Keratinocyte (primary cell): ENCODE measurements around the gene CLCN3. TPM values are rescaled to one million over a fixed set of nuclear protein-coding genes. Genes with fewer than 3 reads are reported as not detected.

Experiments
- DNase-seq: peaks from one replicate; pipeline ENCODE4 v3.0.0-alpha.2; 2011; ENCODE audit warnings: low read depth, missing footprints, low spot score
- FAIRE-seq: peaks from 2 replicates; lab custom pipeline; 2011; peaks lifted over from hg19 to GRCh38; lab: Jason Lieb, UNC
- H2AFZ ChIP-seq: 2 replicates; pipeline ENCODE4 v1.6.0; 2012; ENCODE audit warnings: low read length, control low read depth, inconsistent platforms; ENCODE audit not compliant: control insufficient read depth
- H3K27ac ChIP-seq: 2 replicates; pipeline ENCODE4 v1.5.1; 2011; ENCODE audit warnings: low read length; ENCODE audit not compliant: control insufficient read depth, insufficient read depth
- H3K27me3 ChIP-seq: 3 replicates; pipeline ENCODE4 v1.6.0; 2011; ENCODE audit warnings: low read length; ENCODE audit not compliant: control insufficient read depth, insufficient read depth; ENCODE audit errors: extremely low read depth
- H3K36me3 ChIP-seq, 2 experiments: 2 replicates in 1 of 2; 3 replicates in 1 of 2; pipeline ENCODE4 v1.5.1; 2011; ENCODE audit warnings: low read length in 2 of 2, mild to moderate bottlenecking in 1 of 2; ENCODE audit not compliant: control insufficient read depth in 2 of 2, insufficient read depth in 2 of 2; ENCODE audit errors: extremely low read depth in 1 of 2
- H3K4me1 ChIP-seq: 3 replicates; pipeline ENCODE4 v1.5.1; 2011; ENCODE audit warnings: low read length; ENCODE audit not compliant: control insufficient read depth, insufficient read depth; ENCODE audit errors: extremely low read depth
- H3K4me2 ChIP-seq: 3 replicates; pipeline ENCODE4 v1.6.0; 2011; ENCODE audit warnings: low read depth, low read length; ENCODE audit not compliant: control insufficient read depth, insufficient read depth; ENCODE audit errors: extremely low read depth
- H3K4me3 ChIP-seq, 3 experiments: fragments of 200-600 bp in 1 of 3; sonication (generic) in 1 of 3; 2 replicates in 2 of 3; 3 replicates in 1 of 3; pipeline ENCODE4 v1.5.1; 2011 to 2016; ENCODE audit warnings: low read length in 3 of 3, mild to moderate bottlenecking in 3 of 3, control low read depth in 2 of 3, inconsistent platforms in 1 of 3, low read depth in 1 of 3, mixed read lengths in 1 of 3, mixed run types in 1 of 3, moderate library complexity in 1 of 3; ENCODE audit not compliant: control insufficient read depth in 2 of 3, insufficient read depth in 2 of 3; ENCODE audit errors: extremely low read depth in 1 of 3
- H3K79me2 ChIP-seq: 2 replicates; pipeline ENCODE4 v1.6.0; 2012; ENCODE audit warnings: low read length; ENCODE audit not compliant: control insufficient read depth, insufficient read depth
- H3K9ac ChIP-seq: 3 replicates; pipeline ENCODE4 v1.6.0; 2011; ENCODE audit warnings: low read length; ENCODE audit not compliant: control insufficient read depth, insufficient read depth; ENCODE audit errors: extremely low read depth
- H3K9me1 ChIP-seq: 3 replicates; pipeline ENCODE4 v1.6.0; 2011; ENCODE audit warnings: low read length; ENCODE audit not compliant: control insufficient read depth, insufficient read depth; ENCODE audit errors: extremely low read depth
- H3K9me3 ChIP-seq: 2 replicates; pipeline ENCODE4 v1.5.1; 2012; ENCODE audit warnings: low read depth, low read length; ENCODE audit not compliant: control insufficient read depth
- H4K20me1 ChIP-seq: 3 replicates; pipeline ENCODE4 v1.6.0; 2011; ENCODE audit warnings: low read length; ENCODE audit not compliant: control insufficient read depth, insufficient read depth; ENCODE audit errors: extremely low read depth
- EZH2 ChIP-seq: IDR thresholded peaks from one replicate; pipeline ENCODE4 v1.6.1; 2012; ENCODE audit warnings: inconsistent platforms, mild to moderate bottlenecking, low read length, moderate library complexity
- dilution Hi-C: fragments of 300-500 bp; cut with MboI; formaldehyde crosslinking; loops from one replicate; pipeline ENCODE4 v1.7.0; 2020; ENCODE audit warnings: low sequenced_read_pairs; ENCODE audit not compliant: extremely low pct_ligation_motif_present
- polyA plus RNA-seq, 5 experiments: library from polyadenylated mRNA; depleted of rRNA in 3 of 5; stranded (reverse) in 3 of 5; stranded (forward) in 1 of 5; unstranded in 1 of 5; fragments of >200 nt; gene quantifications; 1 replicate in 1 of 5; 2 replicates in 3 of 5; 3 replicates in 1 of 5; pipeline versions ENCODE4 v1.2.1 to v1.2.3, GENCODE V29; 2011 to 2012; ENCODE audit warnings: missing spikeins in 2 of 5, low read depth in 1 of 5, low replicate concordance in 1 of 5
- TF ChIP-seq, protein P1 (sequence below), 3 experiments: IDR thresholded peaks in 1 of 3; conservative IDR thresholded peaks in 1 of 3; optimal IDR thresholded peaks in 1 of 3; 2 replicates in 2 of 3; 3 replicates in 1 of 3; pipeline versions ENCODE3 to v1.5.1; 2011; ENCODE audit warnings: low read length in 3 of 3, mild to moderate bottlenecking in 3 of 3, moderate library complexity in 2 of 3, control low read depth in 1 of 3, inconsistent platforms in 1 of 3; ENCODE audit not compliant: insufficient read depth in 2 of 3; ENCODE audit errors: extremely low read depth in 1 of 3

CLCN3 gene
- polyA plus RNA-seq, 1 donor (not counting 4 experiments of a cell fraction or from before 2014, with no cell fraction given): 34.2 TPM

DNA sequence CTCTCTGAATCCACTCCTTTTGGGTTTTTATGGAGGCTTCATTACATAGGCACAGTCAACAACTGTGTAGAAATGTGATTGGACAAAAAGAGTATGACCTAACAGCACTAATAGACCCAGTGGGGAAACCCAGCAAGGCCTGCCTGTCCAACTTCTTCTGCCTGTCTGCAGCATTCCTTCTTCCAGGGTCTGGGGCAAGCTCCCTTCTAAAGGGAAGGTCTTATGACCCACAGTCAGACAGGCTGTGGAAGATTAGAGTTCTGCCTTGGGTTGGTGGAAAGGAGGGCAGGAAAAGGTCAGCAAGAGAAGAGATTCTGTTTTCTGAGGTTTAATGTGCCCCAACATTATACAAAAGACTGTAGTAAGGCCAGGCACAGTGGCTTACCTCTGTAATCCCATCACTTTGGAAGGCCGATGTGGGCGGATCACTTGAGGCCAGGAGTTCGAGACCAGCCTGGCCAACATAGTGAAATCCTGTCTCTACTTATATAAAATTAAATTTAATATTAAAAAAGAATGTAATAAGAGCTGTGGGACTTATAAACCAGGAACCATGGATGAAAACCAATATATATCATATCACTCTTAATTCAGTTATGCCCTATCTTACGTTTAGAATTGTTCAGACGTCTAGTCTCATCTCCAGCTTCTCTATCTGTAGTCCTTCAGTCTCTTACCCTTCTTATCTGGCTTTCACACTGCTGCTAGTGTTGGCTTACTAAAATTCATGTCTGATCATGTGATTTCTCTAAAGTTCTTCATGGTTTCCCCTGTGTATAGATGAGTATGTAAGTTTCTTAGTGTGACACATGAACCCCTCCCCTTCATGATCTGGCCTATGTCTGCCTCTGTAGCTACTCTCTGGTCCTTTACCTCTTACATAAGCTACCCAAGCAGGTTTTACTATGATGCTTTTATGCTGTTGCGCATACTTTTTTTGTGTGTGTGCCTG, 6.2 kb downstream of the CLCN3 start:
- no peak overlapping the region for H3K4me3 ChIP-seq
- dilution Hi-C loops: no loop called here
- no peak overlapping the region for H3K27ac ChIP-seq
- H3K9ac ChIP-seq: no peak overlapping the region
- H3K79me2 ChIP-seq: peaks cover 78% of the 10 kb centered on the region
- TF ChIP-seq, protein P1, sequence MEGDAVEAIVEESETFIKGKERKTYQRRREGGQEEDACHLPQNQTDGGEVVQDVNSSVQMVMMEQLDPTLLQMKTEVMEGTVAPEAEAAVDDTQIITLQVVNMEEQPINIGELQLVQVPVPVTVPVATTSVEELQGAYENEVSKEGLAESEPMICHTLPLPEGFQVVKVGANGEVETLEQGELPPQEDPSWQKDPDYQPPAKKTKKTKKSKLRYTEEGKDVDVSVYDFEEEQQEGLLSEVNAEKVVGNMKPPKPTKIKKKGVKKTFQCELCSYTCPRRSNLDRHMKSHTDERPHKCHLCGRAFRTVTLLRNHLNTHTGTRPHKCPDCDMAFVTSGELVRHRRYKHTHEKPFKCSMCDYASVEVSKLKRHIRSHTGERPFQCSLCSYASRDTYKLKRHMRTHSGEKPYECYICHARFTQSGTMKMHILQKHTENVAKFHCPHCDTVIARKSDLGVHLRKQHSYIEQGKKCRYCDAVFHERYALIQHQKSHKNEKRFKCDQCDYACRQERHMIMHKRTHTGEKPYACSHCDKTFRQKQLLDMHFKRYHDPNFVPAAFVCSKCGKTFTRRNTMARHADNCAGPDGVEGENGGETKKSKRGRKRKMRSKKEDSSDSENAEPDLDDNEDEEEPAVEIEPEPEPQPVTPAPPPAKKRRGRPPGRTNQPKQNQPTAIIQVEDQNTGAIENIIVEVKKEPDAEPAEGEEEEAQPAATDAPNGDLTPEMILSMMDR (optimal IDR thresholded peaks at IDR 0.05 in 1 of 3, IDR thresholded peaks at IDR 0.05 in 1 of 3, conservative IDR thresholded peaks at IDR 0.05 in 1 of 3; ENCODE audit: extremely low read depth in 1 of 3, insufficient read depth in 2 of 3, low read length in 3 of 3): no peak
- TF ChIP-seq EZH2: no peak
- peaks cover 8% of the 10 kb centered on the region for H4K20me1 ChIP-seq
- no peak overlapping the region for H3K4me2 ChIP-seq
- H2AFZ ChIP-seq: no peak overlapping the region
- peaks cover 15% of the 10 kb centered on the region for H3K4me1 ChIP-seq
- H3K36me3 ChIP-seq: no peaks in the 10 kb centered on the region
- H3K9me3 ChIP-seq: no peaks in the 10 kb centered on the region
- no peaks in the 10 kb centered on the region for H3K9me1 ChIP-seq
- DNase-seq (no peak), FAIRE-seq (no peak)
- no peaks in the 10 kb centered on the region for H3K27me3 ChIP-seq

- TF ChIP-seq EZH2: no peak
- TF ChIP-seq, protein P1 (optimal IDR thresholded peaks at IDR 0.05 in 1 of 3, IDR thresholded peaks at IDR 0.05 in 1 of 3, conservative IDR thresholded peaks at IDR 0.05 in 1 of 3; ENCODE audit: extremely low read depth in 1 of 3, insufficient read depth in 2 of 3, low read length in 3 of 3): no peak
Measured at GRCh38 chr4:169627307-169627706, 6.9 kb downstream of the CLCN3 start.

More at GRCh38 chr4:169627307-169627706, 6.9 kb downstream of the CLCN3 start:
- Histone ChIP-seq H3K27ac (no peak overlapping the region), H3K4me3 (no peak overlapping the region), H2AFZ (no peak overlapping the region), H3K4me1 (peaks cover 11% of the 10 kb centered on the region), H3K36me3 (no peaks in the 10 kb centered on the region), H3K9me3 (no peaks in the 10 kb centered on the region), H3K9me1 (no peaks in the 10 kb centered on the region), H3K79me2 (peaks cover 71% of the 10 kb centered on the region), H3K4me2 (no peak overlapping the region), H4K20me1 (peaks cover 8% of the 10 kb centered on the region), H3K9ac (no peak overlapping the region), H3K27me3 (no peaks in the 10 kb centered on the region)
- FAIRE-seq (peak; percentile 23), DNase-seq (no peak)
- dilution Hi-C loops: no loop called here
